NB4 (cell line): Measurements from ENCODE around the gene DNAJA1.

ENCODE experiments used
- DNase-seq: peaks from one replicate; pipeline ENCODE4 v3.0.0; 2010; ENCODE audit warnings: low read depth
- H3K4me3 ChIP-seq: one replicate; pipeline ENCODE4 v1.5.1; 2011; ENCODE audit warnings: mild to moderate bottlenecking, low read depth, low read length, moderate library complexity
- CTCF ChIP-seq: IDR thresholded peaks from one replicate; pipeline ENCODE4 v1.5.1; 2012; ENCODE audit warnings: low read depth, low read length
- MAX ChIP-seq: IDR thresholded peaks from 2 replicates; pipeline ENCODE4 v1.6.1; 2011; ENCODE audit warnings: low read depth, low read length
- MYC ChIP-seq: IDR thresholded peaks from 2 replicates; pipeline ENCODE4 v1.6.1; 2011; ENCODE audit warnings: low read depth, low read length
- POLR2A ChIP-seq: IDR thresholded peaks from 2 replicates; pipeline ENCODE4 v1.6.1; 2011; ENCODE audit warnings: mild to moderate bottlenecking; ENCODE audit not compliant: insufficient read length; ENCODE audit errors: extremely low read depth

DNAJA1 gene

GRCh38 chr9:33024966-33025571 lies at the start of gene DNAJA1:
DNAJA1 (plus strand) TSS chr9:33025273; CDS start chr9:33026485, 1,212 bp downstream.
- TF ChIP-seq MYC (peak; percentile 89), CTCF (no peak), MAX (peak; percentile 79), POLR2A (peak; percentile 100)
- peak; percentile 99 for DNase-seq
- H3K4me3 ChIP-seq: peak within 1 kb of the TSS; percentile 86

- H3K4me3 ChIP-seq: no peak overlapping the region
- DNase-seq: no peak
- TF ChIP-seq POLR2A (no peak), MAX (no peak), MYC (no peak), CTCF (no peak)
These were observed 47.0 kb upstream of the DNAJA1 start for GRCh38 chr9:32978051-32978450.

GRCh38 chr9:32986971-32987370 lies 38.1 kb upstream of the DNAJA1 start:
- no peak overlapping the region for H3K4me3 ChIP-seq
- TF ChIP-seq CTCF (no peak), MYC (no peak), POLR2A (no peak), MAX (no peak)
- no peak for DNase-seq

- no peak overlapping the region for H3K4me3 ChIP-seq
- DNase-seq: no peak
- TF ChIP-seq MAX (no peak), POLR2A (no peak), CTCF (no peak), MYC (no peak)
These were observed 35.4 kb upstream of the DNAJA1 start for GRCh38 chr9:32989660-32990059.

GRCh38 chr9:32991897-32992594 lies 33.0 kb upstream of the DNAJA1 start:
- no peak for TF ChIP-seq POLR2A
- no peak for TF ChIP-seq CTCF
- no peak for TF ChIP-seq MAX
- TF ChIP-seq MYC: no peak
- DNase-seq: no peak
- H3K4me3 ChIP-seq: no peak overlapping the region
